ENCODE results near the gene CDK6.

GRCh38 chr7:92621026-92621540 lies 215.3 kb downstream of the CDK6 start:
- no peak for TF ChIP-seq POLR2A (IDR thresholded peaks at IDR 0.05)
- peak; percentile 45 to 72 (median 57) for TF ChIP-seq CTCF (IDR thresholded peaks at IDR 0.05 in 4 of 5, conservative IDR thresholded peaks at IDR 0.05 in 1 of 5)
